Fibroblast of the aortic adventitia (primary cell): ENCODE measurements around the gene DTWD2. TPM values are rescaled to one million over a fixed set of nuclear protein-coding genes. Genes with fewer than 3 reads are reported as not detected.
"Not testable (repeated sequence)": the region's sequence is repeated elsewhere in the genome, so short reads cannot be mapped to it uniquely, and the experiment has no call there.

ENCODE experiments used
- DNase-seq: peaks from one replicate; pipeline ENCODE4 v3.0.0-alpha.2; 2010; ENCODE audit warnings: low read depth
- H3K4me3 ChIP-seq: 2 replicates; pipeline ENCODE4 v1.5.1; 2011; ENCODE audit warnings: low read depth, mild to moderate bottlenecking, control low read depth, low read length, moderate library complexity
- CTCF ChIP-seq: IDR thresholded peaks from 2 replicates; pipeline ENCODE4 v1.5.1; 2011; ENCODE audit warnings: mild to moderate bottlenecking, low read length, control low read depth, inconsistent platforms; ENCODE audit not compliant: insufficient read depth
- total RNA-seq: library from RNA; depleted of rRNA; stranded (reverse); fragments of >200 nt; gene quantifications from 2 replicates; pipeline ENCODE4 v1.2.3, GENCODE V29; 2012; ENCODE audit warnings: low replicate concordance

The DTWD2 gene
- total RNA-seq, 1 donor: 7.7 TPM

- no peak overlapping the region for H3K4me3 ChIP-seq
- no peak for TF ChIP-seq CTCF
- DNase-seq: no peak
Observed at GRCh38 chr5:118894709-118895108, 93.6 kb downstream of the DTWD2 start.

DNA sequence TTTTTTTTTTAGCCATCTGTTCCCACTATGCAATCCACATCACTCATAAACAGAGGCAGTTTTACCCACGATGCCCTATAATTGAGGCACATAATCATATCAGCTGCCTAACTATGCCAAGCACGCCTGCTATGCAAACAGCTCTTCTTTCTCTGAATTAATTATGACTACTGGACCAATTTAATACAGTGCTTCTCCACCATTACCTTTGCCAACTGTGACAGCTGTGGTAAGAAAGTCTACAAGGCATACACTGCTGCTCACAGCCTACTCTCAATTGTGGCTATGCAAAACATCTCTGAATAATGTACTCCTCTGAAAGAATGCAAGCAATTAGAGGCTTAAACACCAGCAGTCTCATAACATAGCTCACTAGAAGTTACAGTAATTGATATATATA lies 97.1 kb downstream of the DTWD2 start:
- TF ChIP-seq CTCF: no peak
- H3K4me3 ChIP-seq: no peak overlapping the region
- DNase-seq: no peak

- H3K4me3 ChIP-seq: no peak overlapping the region
- no peak for TF ChIP-seq CTCF
- no peak for DNase-seq
Observed at GRCh38 chr5:118889165-118889564, 99.2 kb downstream of the DTWD2 start.

DNA sequence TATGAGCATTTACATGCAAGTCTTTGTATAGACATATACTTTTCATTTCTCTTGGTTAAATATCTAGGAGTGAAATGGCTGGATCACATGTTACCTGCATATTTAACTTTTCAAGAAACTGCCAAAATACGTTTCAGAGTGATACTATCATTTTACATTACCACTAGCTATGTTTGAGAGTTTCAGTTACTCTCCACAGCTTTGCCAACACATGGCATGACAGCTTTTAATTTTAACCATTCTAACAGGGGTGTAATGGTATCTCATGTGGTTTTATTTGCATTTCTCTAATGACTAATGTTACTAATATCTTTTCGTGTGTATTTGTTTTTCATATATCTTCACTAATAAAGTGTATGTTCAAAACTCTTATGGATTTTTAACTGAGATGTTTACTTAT lies 99.8 kb downstream of the DTWD2 start:
- H3K4me3 ChIP-seq: no peak overlapping the region
- DNase-seq: no peak
- no peak for TF ChIP-seq CTCF

DNA sequence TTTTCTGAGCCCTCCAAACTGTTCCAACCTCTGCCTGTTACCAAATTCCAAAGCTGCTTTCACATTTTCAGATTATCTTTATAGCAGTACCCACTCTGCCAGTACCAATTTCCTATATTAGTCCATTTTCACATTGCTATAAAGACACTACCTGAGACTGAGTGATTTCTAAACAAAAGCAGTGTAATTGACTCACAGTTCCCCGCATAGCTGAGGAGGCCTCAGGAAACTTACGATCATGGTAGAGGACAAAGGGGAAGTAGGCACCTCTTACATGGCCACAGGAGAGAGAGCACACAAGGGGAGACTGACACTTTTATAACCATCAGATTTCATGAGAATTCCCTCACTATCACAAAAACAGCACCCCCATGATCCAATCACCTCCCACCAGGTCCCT lies 105.0 kb downstream of the DTWD2 start:
- no peak for DNase-seq
- no peak overlapping the region for H3K4me3 ChIP-seq
- TF ChIP-seq CTCF: no peak

GRCh38 chr5:118882666-118883065 lies 105.7 kb downstream of the DTWD2 start:
- TF ChIP-seq CTCF: no peak
- no peak for DNase-seq
- no peak overlapping the region for H3K4me3 ChIP-seq

DNA sequence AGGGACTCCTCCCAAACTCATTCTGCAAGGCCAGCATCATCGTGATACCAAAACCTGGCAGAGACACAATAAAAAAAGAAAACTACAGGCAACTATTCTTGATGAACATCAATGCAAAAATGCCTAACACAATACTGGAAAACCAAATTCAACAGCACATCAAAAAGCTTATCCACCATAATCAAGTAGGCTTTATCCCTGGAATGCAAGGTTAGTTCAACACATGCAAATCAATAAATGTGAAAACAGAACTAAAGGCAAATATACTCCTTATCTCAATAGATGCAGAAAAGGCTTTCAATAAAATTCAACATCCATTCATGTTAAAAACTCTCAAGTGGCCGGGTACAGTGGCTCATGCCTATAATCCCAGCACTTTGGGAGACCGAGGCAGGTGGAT lies 111.5 kb downstream of the DTWD2 start:
- DNase-seq, H3K4me3 ChIP-seq: not testable (repeated sequence)

DNA sequence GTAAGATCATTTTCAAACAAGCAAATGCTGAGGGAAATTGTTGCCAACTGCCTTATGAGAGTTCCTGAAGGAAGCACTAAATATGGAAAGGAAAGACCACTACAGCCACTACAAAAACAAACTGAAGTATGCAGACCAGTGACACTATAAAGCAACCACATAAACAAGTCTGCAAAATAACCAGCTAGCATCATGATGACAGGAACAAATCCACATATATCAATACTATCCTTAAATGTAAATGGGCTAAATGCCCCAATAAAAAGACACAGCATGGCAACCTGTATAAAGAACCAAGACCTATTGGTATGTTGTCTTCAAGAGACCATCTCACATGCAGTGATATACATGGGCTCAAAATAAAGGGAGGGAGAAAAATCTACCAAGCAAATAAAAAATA lies 113.2 kb downstream of the DTWD2 start:
- no peak for DNase-seq
- no peak overlapping the region for H3K4me3 ChIP-seq
- no peak for TF ChIP-seq CTCF
